Neural cell (in vitro differentiated cells): ENCODE measurements around the gene NMT1. TPM values are rescaled to one million over a fixed set of nuclear protein-coding genes. Genes with fewer than 3 reads are reported as not detected.

Experiments
- H2AFZ ChIP-seq: fragments of 200-600, 300-800 bp; sonication (generic), shearing (Covaris generic); 2 replicates; pipeline ENCODE4 v1.6.0; 2014; ENCODE audit warnings: low read depth, mild to moderate bottlenecking, antibody characterized with exemption, low read length, moderate library complexity
- H3F3A ChIP-seq: fragments of 200-600 bp; shearing (Covaris generic); 2 replicates; pipeline ENCODE4 v1.6.1; 2016; ENCODE audit warnings: mild to moderate bottlenecking, moderate library complexity, mixed read lengths, antibody characterized with exemption, low read length; ENCODE audit not compliant: insufficient read depth, poor library complexity, severe bottlenecking
- H3K27ac ChIP-seq: fragments of 200-600, 300-800 bp; sonication (generic), shearing (Covaris generic); 2 replicates; pipeline ENCODE4 v1.5.1; 2014; ENCODE audit warnings: mild to moderate bottlenecking, low read length, moderate library complexity
- H3K27me3 ChIP-seq: fragments of 300-800, 200-600 bp; sonication (generic), shearing (Covaris generic); 2 replicates; pipeline ENCODE4 v1.6.0; 2014; ENCODE audit warnings: mild to moderate bottlenecking, low read depth, low read length, moderate library complexity; ENCODE audit not compliant: insufficient read depth
- H3K36me3 ChIP-seq: fragments of 300-800, 200-600 bp; sonication (generic), shearing (Covaris generic); 2 replicates; pipeline ENCODE4 v1.5.1; 2014; ENCODE audit warnings: mild to moderate bottlenecking, antibody characterized with exemption, low read length, moderate library complexity; ENCODE audit not compliant: insufficient read depth
- H3K4me2 ChIP-seq: fragments of 300-800, 200-600 bp; sonication (generic), shearing (Covaris generic); 2 replicates; pipeline ENCODE4 v1.6.0; 2014; ENCODE audit warnings: mild to moderate bottlenecking, low read length
- H3K4me3 ChIP-seq: fragments of 300-800, 200-600 bp; sonication (generic), shearing (Covaris generic); 2 replicates; pipeline ENCODE4 v1.5.1; 2014; ENCODE audit warnings: mild to moderate bottlenecking, low read length, moderate library complexity
- H3K79me2 ChIP-seq: fragments of 200-600 bp; shearing (Covaris generic); replicated peaks from 2 replicates; pipeline ENCODE4 v1.6.0; 2014; ENCODE audit warnings: mild to moderate bottlenecking, low read length, moderate library complexity; ENCODE audit not compliant: insufficient read depth
- H3K9ac ChIP-seq: fragments of 300-800, 200-600 bp; sonication (generic), shearing (Covaris generic); 2 replicates; pipeline ENCODE4 v1.6.1; 2016; ENCODE audit warnings: mild to moderate bottlenecking, low read length, mixed read lengths
- H3K9me2 ChIP-seq: fragments of 200-600 bp; shearing (Covaris generic); 2 replicates; pipeline ENCODE4 v1.6.1; 2016; ENCODE audit warnings: mild to moderate bottlenecking, low read length, mixed read lengths; ENCODE audit not compliant: insufficient read depth
- H3K9me3 ChIP-seq: fragments of 200-600, 300-800 bp; sonication (generic), shearing (Covaris generic); 2 replicates; pipeline ENCODE4 v1.6.1; 2016; ENCODE audit warnings: mild to moderate bottlenecking, mixed run types, low read length, moderate library complexity, mixed read lengths
- H4K20me1 ChIP-seq: fragments of 200-600 bp; shearing (Covaris generic); 2 replicates; pipeline ENCODE4 v1.6.1; 2016; ENCODE audit warnings: mild to moderate bottlenecking, mixed run types; ENCODE audit not compliant: insufficient read depth
- EP300 ChIP-seq: fragments of 450-650 bp; conservative IDR thresholded peaks from 2 replicates; pipeline ENCODE4 v1.6.1; 2014; ENCODE audit warnings: antibody characterized with exemption, mild to moderate bottlenecking, moderate library complexity; ENCODE audit not compliant: poor library complexity, severe bottlenecking
- EZH2 ChIP-seq: fragments of 200-600, 300-800 bp; shearing (Covaris generic), sonication (generic); IDR thresholded peaks from 2 replicates; pipeline ENCODE4 v1.6.1; 2014; ENCODE audit warnings: antibody characterized with exemption, low read length, borderline replicate concordance, mild to moderate bottlenecking; ENCODE audit not compliant: insufficient read depth, poor library complexity, severe bottlenecking
- MXI1 ChIP-seq: fragments of 450-650 bp; conservative IDR thresholded peaks from 2 replicates; pipeline ENCODE4 v1.6.1; 2014; ENCODE audit warnings: antibody characterized with exemption, mild to moderate bottlenecking; ENCODE audit not compliant: poor library complexity, severe bottlenecking
- POLR2AphosphoS5 ChIP-seq: IDR thresholded peaks from 2 replicates; pipeline ENCODE4 v1.6.1; 2012
- RAD21 ChIP-seq: fragments of 450-650 bp; conservative IDR thresholded peaks from 2 replicates; pipeline ENCODE4 v1.6.1; 2014; ENCODE audit warnings: antibody characterized with exemption, mild to moderate bottlenecking, moderate library complexity
- SMC3 ChIP-seq: fragments of 450-650 bp; conservative IDR thresholded peaks from 2 replicates; pipeline ENCODE4 v1.6.1; 2014; ENCODE audit warnings: antibody characterized with exemption, mild to moderate bottlenecking, moderate library complexity; ENCODE audit not compliant: poor library complexity
- TAF1 ChIP-seq: IDR thresholded peaks from 2 replicates; pipeline ENCODE4 v1.6.1; 2012; ENCODE audit warnings: low read depth
- polyA plus RNA-seq: library from polyadenylated mRNA; depleted of rRNA; stranded (reverse); fragments of >200 nt; gene quantifications from 2 replicates; pipeline ENCODE4 v1.2.3, GENCODE V29; 2014
- TF ChIP-seq, protein P1 (sequence below): IDR thresholded peaks from 2 replicates; pipeline ENCODE4 v1.6.1; 2012; ENCODE audit warnings: borderline replicate concordance
- TF ChIP-seq, protein P2 (sequence below): fragments of 450-650 bp; IDR thresholded peaks from 2 replicates; pipeline ENCODE4 v1.5.1; 2014; ENCODE audit warnings: antibody characterized with exemption, mild to moderate bottlenecking, moderate library complexity; ENCODE audit not compliant: poor library complexity, severe bottlenecking

Gene NMT1
- polyA plus RNA-seq, 1 donor from 2014 or later: 23.4 TPM

GRCh38 chr17:45086391-45086790 lies 25.3 kb downstream of the NMT1 start:
- Histone ChIP-seq H3K79me2 (no peaks in the 10 kb centered on the region), H3K9me2 (no peaks in the 10 kb centered on the region), H3K9me3 (no peaks in the 10 kb centered on the region), H3K27ac (no peak overlapping the region), H3K4me3 (no peak overlapping the region), H3K36me3 (no peaks in the 10 kb centered on the region), H3F3A (no peaks in the 10 kb centered on the region), H4K20me1 (no peaks in the 10 kb centered on the region), H3K27me3 (no peaks in the 10 kb centered on the region), H3K4me2 (no peak overlapping the region), H2AFZ (no peak overlapping the region), H3K9ac (no peak overlapping the region)
- TF ChIP-seq EZH2: no peak
- TF ChIP-seq SMC3: no peak
- TF ChIP-seq POLR2AphosphoS5: no peak
- no peak for TF ChIP-seq RAD21
- TF ChIP-seq MXI1: no peak

DNA sequence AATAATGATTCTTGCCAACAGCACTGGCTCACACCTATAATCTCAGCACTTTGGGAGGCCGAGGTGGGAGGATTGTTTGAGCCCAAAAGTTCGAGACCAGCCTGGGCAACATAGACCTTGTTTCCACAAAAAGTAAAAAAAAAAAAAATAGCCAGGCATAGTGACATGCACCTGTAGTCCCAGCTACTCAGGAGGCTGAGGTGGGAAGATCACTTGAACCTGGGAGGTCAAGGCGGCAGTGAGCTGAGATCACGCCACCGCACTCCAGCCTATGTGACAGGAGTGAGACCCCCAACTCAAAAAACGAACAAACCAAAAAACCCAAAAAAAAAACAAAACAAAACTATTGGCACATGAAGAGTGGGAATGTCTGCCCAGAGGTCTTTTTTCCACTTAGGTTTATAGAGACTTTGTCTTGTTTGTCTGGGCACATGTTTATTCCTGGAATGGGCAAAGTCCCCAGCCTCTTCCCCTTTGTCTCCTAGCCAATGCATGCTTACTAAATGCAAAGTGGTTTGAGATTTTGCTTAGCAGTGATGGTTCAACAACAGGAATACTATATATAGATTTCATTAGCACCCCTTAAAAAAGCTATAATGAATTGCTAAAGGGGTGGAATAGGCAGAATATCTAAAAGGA lies 25.9 kb downstream of the NMT1 start:
- Histone ChIP-seq H4K20me1 (no peaks in the 10 kb centered on the region), H3K9me2 (no peaks in the 10 kb centered on the region), H3K79me2 (no peaks in the 10 kb centered on the region), H3K4me2 (no peak overlapping the region), H3K27ac (no peak overlapping the region), H3K36me3 (no peaks in the 10 kb centered on the region), H3F3A (no peaks in the 10 kb centered on the region), H3K4me3 (no peak overlapping the region), H3K9ac (no peak overlapping the region), H2AFZ (no peak overlapping the region), H3K9me3 (no peaks in the 10 kb centered on the region), H3K27me3 (no peaks in the 10 kb centered on the region)
- no peak for TF ChIP-seq MXI1
- TF ChIP-seq POLR2AphosphoS5: no peak
- TF ChIP-seq RAD21: no peak
- TF ChIP-seq EZH2: no peak
- TF ChIP-seq TAF1: no peak
- TF ChIP-seq, protein P1, sequence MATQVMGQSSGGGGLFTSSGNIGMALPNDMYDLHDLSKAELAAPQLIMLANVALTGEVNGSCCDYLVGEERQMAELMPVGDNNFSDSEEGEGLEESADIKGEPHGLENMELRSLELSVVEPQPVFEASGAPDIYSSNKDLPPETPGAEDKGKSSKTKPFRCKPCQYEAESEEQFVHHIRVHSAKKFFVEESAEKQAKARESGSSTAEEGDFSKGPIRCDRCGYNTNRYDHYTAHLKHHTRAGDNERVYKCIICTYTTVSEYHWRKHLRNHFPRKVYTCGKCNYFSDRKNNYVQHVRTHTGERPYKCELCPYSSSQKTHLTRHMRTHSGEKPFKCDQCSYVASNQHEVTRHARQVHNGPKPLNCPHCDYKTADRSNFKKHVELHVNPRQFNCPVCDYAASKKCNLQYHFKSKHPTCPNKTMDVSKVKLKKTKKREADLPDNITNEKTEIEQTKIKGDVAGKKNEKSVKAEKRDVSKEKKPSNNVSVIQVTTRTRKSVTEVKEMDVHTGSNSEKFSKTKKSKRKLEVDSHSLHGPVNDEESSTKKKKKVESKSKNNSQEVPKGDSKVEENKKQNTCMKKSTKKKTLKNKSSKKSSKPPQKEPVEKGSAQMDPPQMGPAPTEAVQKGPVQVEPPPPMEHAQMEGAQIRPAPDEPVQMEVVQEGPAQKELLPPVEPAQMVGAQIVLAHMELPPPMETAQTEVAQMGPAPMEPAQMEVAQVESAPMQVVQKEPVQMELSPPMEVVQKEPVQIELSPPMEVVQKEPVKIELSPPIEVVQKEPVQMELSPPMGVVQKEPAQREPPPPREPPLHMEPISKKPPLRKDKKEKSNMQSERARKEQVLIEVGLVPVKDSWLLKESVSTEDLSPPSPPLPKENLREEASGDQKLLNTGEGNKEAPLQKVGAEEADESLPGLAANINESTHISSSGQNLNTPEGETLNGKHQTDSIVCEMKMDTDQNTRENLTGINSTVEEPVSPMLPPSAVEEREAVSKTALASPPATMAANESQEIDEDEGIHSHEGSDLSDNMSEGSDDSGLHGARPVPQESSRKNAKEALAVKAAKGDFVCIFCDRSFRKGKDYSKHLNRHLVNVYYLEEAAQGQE: no peak
- TF ChIP-seq SMC3: no peak
- TF ChIP-seq EP300: no peak
- TF ChIP-seq, protein P2, sequence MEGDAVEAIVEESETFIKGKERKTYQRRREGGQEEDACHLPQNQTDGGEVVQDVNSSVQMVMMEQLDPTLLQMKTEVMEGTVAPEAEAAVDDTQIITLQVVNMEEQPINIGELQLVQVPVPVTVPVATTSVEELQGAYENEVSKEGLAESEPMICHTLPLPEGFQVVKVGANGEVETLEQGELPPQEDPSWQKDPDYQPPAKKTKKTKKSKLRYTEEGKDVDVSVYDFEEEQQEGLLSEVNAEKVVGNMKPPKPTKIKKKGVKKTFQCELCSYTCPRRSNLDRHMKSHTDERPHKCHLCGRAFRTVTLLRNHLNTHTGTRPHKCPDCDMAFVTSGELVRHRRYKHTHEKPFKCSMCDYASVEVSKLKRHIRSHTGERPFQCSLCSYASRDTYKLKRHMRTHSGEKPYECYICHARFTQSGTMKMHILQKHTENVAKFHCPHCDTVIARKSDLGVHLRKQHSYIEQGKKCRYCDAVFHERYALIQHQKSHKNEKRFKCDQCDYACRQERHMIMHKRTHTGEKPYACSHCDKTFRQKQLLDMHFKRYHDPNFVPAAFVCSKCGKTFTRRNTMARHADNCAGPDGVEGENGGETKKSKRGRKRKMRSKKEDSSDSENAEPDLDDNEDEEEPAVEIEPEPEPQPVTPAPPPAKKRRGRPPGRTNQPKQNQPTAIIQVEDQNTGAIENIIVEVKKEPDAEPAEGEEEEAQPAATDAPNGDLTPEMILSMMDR: no peak
